Renal cortex interstitium (tissue), 11 donors: ENCODE data around the gene KRT79. TPM values are rescaled to one million over a fixed set of nuclear protein-coding genes. Genes with fewer than 3 reads are reported as not detected.

Experiments
- DNase-seq, 11 donors: peaks; one replicate each; pipeline ENCODE4 v3.0.0-alpha.2; 2013; ENCODE audit warnings: low read depth in 9 of 11, low spot score in 4 of 11; ENCODE audit errors: extremely low read depth in 1 of 11
- polyA plus RNA-seq, 3 donors: library from polyadenylated mRNA; unstranded; fragments of 120-200 nt; gene quantifications; one replicate each; pipeline ENCODE4 v1.2.1, GENCODE V29; 2013; ENCODE audit not compliant: insufficient read length in 3 of 3

Gene KRT79
- polyA plus RNA-seq, 3 donors, result not detected

DNA sequence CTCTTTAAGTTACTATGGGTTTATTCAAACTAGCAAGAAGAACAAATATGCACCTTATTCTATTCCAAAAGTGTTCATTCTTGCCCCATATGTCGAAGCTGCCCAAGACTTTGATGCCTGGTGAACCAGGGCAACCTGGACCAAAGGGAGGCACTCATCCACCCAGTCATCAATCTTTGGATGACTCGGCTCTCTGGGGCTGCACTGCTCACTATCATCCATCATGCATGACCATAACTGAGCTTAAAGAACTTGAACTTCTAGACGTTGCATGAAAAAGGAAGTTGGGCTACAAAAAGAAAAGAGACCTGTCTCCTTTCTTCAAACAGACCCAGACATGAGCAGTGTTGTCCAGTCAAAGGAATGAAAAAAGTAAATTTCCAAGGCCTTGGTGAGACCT, 21.4 kb downstream of the KRT79 start:
- no peak for DNase-seq

DNA sequence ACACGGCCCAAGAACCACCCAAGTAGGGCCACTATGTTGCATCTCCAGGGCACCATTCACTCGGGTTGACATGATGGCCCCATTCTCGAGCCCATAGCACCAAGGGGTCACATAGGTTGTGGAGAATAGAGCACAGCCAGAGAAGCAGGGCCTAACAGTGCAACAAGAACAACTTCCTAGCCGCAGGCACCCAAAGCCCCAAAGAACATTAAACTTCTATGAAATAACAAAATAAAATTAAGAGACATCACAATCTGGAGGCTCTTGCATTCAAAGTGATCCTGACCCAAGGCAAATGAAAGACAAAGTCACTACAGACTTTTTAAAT, 22.1 kb downstream of the KRT79 start:
- no peak for DNase-seq

GRCh38 chr12:52811191-52812072, 22.7 kb downstream of the KRT79 start:
- no peak for DNase-seq

- no peak for DNase-seq
These were observed 23.6 kb downstream of the KRT79 start for GRCh38 chr12:52810554-52810953.

GRCh38 chr12:52809166-52809565, 24.9 kb downstream of the KRT79 start:
- DNase-seq, result no peak

DNA sequence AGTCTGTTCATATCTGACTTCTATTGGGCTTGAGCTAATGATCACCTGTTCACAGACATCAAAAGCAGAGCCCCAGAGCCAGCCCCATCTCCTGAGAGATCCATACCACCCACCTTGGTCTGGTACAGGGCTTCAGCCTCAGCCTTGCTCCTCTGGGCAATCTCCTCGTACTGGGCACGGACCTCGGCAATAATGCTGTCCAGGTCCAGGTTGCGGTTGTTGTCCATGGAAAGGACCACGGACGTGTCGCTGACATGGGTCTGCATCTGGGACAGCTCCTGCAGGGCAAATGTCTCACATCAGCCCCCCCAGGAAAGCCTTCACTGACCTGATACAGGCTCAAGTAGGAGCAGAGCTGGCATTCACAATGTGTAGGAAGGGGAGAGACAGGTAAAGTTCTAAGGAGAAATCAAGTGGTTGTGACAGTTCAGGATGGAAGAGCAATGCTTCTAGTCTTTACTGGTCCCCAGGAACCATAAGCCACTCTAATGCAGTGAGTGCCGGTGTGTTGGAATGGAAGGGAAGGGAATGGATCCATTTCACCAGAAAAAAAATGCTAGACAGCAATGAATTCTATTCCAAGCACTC, 25.4 kb downstream of the KRT79 start:
- DNase-seq, result no peak

- no peak for DNase-seq
These were observed 26.3 kb downstream of the KRT79 start for GRCh38 chr12:52807544-52808470.

DNA sequence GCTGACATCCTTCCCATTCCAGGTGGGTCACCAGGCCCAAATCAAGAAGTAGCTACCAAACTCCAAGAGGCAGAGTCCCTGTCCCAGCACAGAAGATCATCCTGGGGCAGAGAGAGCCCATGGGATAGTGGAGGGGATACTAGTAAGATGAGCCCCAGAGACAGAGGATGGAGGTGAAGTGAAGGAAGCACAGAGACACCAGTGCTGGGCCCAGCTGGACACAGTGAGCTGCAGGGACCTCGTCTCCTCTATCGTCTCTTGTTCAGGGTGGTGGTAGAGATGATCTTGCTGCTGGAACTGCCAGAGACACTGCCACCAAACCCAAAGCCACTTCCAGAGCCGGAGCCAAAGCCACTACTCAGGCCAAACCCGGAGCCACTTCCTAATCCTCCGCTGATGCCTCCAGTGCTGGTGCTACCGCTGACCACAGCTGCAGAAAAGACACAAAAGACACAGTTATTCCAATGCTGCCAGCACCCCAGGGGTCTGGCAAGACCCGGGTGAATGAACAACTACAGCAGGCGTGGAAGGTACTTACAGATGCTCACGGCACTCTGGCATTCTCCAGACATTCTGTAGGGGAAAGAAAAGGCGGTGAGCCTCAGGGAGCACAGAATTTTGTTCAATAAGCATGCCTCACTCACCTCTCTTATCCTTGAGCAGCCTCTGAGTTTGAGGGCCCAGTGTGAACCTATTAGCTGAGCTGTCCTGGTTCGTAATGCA, 27.1 kb downstream of the KRT79 start:
- DNase-seq, result no peak

DNA sequence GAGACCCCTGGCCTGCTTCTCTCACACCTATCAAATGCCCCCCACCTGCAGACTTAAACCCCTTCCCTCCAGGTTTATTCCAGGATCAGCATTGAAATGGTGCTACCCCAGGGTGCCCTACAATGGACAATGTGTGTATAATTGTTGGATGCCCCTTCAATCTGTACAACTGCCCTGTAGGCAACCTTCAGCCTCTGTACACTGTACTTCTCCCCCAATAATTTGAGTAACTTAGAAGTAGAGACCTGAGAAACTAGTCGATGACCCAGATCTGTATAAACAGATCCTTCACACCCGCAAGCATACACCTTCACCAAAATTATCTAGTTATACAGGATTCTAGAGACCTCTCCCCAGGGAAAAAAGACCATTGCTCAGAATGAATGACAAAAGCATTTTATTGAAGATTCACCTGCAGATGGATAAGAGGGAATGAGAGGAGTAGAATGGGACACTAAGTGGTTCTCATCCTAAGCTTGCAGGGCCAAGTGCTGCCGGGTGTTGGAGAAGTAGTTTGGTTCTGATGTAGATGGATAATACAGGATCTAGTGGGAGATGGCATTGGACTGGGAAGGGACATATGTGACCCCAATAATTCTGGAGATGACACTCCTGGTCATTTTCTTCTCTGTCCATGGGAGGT, 27.8 kb downstream of the KRT79 start:
- no peak for DNase-seq

- DNase-seq, result no peak
These were observed 28.4 kb downstream of the KRT79 start for GRCh38 chr12:52805739-52806138.

DNA sequence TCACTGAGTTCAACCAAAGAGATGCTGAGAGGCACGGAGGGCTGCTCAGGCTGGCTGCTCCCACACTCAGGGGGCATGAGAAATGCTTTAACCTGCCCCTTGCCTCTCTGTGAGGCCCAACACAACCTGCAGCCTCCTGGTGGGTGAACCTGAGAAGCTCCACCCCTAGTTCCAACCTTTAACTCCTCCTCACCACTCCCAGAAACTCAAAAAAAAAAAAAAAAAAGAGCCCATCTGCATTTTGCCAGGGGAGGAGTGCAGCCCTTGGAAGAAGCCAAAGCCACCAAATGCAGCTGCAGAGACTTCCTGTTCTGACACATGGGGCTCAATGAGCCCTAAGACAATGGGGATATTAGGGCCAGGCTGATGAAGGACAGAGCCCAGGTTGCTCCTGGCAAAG, 29.1 kb downstream of the KRT79 start:
- no peak for DNase-seq

- no peak for DNase-seq
These were observed 31.7 kb downstream of the KRT79 start for GRCh38 chr12:52802442-52802841.

DNA sequence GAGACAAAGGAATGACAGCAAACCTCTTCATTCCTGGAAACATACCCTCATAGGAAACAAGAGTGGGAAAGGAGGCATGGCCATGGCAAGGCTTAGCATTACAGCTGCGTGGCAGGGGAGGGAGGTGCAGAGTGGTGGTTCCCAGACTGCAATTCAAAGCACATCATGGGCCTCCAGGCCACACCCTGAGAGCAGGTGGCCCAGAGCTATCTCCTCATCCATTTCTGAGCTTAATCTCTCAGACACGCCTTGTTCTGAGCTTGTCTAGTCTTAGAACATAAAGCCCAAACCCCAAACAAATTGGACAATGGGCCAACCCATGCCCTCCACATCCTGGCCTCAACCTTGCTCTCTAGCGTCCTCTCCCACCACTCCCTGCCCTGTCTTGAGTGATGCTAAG, 32.3 kb downstream of the KRT79 start:
- DNase-seq, result no peak

- DNase-seq, result no peak
These were observed 33.7 kb downstream of the KRT79 start for GRCh38 chr12:52800259-52800917.

DNA sequence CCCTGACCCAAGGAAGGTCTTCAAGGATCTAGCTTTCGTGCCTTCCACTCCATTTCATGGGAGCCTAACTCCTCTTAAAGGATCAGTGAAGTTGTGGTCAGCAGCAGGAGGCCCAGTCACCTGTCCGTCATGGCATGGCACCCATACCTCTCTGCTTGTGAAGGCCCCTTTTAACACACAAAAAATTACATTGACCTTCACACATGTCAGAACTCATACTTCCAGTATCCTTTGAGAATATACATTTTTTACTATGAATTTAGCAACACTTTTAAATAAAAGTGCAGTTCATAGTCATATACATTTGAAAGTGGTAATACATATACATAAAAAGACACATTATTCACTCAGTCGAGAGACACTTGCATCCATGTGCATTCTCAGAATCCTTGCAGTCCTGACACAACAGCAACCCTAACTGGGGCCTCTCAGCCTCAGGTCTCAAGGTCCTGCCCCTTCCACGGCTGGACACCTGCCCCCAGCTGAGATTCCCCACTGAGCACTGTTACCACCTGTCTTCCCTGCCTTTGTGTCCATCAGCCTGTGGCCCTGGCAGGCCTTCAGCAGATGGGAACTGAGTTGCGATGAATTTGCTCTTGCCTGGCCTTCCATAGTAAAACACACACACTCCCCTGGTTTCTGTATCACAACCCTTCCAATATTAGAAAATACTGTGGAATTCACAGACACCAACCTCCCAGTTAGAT, 34.5 kb downstream of the KRT79 start:
- no peak for DNase-seq

DNA sequence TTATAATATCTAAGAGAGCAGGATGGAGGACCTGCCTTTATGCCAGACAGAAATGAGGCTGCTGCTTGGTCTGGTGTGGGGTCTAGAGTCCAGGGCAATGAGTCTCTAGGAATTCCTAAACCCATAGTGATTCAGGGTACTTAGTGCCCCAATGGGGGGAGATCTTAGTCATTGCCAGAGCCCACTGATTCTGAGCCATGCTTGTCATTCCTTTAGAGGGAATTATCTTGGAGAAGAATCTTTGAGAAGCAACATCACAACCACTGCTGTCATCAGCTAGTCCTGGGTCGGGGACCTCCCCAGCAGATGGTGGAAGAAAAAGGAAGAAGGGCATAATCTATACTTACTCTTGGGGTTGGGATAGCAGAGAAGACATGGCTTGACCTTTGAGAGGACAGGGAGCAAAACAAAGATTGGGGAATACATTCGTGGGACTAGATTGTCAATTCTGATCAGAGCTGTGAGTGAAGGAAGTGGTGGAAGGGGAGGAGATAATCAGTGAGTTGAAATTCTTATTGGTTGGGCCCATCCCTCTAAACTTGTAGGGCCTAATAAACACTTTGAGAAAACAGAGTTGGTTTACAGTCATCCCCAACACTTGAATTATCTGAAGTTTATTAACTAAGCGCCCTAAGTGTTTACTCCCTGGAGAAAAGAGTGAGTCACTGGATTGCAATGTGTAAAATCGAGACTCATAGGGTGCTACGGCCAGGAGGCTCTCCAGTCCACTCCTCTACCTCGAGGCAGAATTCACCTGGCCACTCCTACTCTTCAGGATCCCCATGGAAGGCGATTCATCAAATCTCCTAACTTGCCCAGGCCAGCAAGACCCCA, 35.2 kb downstream of the KRT79 start:
- DNase-seq, result no peak
